ENCODE data around the gene MANBA.

DNA sequence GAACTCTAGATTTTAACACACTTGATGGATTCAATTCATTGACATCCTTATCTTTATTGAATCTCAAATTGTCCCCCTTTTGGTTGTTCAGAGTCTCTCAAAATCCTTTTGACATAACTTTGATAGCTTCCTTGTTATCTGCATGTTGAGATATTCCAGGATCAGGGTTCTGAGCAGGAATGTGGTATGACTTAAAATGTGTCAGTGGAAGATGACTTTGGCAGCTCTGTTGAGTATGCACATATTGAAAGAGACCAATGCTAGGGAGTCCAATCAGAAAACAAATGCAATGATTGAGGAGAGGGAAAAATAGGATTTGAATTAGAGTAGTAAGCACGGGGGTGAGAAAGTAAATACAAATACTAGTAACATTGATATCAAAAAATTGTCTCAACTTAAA is 93.8 kb downstream of the MANBA start:
- TF ChIP-seq, protein P1, sequence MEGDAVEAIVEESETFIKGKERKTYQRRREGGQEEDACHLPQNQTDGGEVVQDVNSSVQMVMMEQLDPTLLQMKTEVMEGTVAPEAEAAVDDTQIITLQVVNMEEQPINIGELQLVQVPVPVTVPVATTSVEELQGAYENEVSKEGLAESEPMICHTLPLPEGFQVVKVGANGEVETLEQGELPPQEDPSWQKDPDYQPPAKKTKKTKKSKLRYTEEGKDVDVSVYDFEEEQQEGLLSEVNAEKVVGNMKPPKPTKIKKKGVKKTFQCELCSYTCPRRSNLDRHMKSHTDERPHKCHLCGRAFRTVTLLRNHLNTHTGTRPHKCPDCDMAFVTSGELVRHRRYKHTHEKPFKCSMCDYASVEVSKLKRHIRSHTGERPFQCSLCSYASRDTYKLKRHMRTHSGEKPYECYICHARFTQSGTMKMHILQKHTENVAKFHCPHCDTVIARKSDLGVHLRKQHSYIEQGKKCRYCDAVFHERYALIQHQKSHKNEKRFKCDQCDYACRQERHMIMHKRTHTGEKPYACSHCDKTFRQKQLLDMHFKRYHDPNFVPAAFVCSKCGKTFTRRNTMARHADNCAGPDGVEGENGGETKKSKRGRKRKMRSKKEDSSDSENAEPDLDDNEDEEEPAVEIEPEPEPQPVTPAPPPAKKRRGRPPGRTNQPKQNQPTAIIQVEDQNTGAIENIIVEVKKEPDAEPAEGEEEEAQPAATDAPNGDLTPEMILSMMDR (IDR thresholded peaks at IDR 0.05), result no peak
- no peak for TF ChIP-seq POLR2A (IDR thresholded peaks at IDR 0.05)

Measured in esophagus squamous epithelium (tissue), 4 donors.